Adrenal gland (tissue), 12 donors: Measurements from ENCODE around the gene TRMU. TPM values are rescaled to one million over a fixed set of nuclear protein-coding genes. Genes with fewer than 3 reads are reported as not detected.
A peak's percentile ranks its signal among the peaks of the same experiment; 100 is the strongest.

Experiments used
- DNase-seq, 7 donors: peaks; one replicate each; pipeline ENCODE4 v3.0.0-alpha.2; 2019 to 2020
- H3K27ac ChIP-seq, 5 donors: fragments of 200-600 bp; sonication (generic) in 4 of 5; 1 replicate in 3 of 5; 2 replicates in 2 of 5; pipeline versions ENCODE4 v1.5.1 to v1.8.0; 2016 to 2020; ENCODE audit warnings: mild to moderate bottlenecking in 1 of 5
- H3K27me3 ChIP-seq: fragments of 200-600 bp; 2 replicates; pipeline ENCODE4 v1.8.0; 2021
- H3K36me3 ChIP-seq, 2 donors: fragments of 200-600 bp; replicated peaks in 1 of 2; 1 replicate in 1 of 2; 2 replicates in 1 of 2; pipeline versions ENCODE4 v1.5.1 to v1.8.0; 2018 to 2022
- H3K4me1 ChIP-seq, 2 donors: fragments of 200-600 bp; replicated peaks in 1 of 2; 1 replicate in 1 of 2; 2 replicates in 1 of 2; pipeline versions ENCODE4 v1.5.1 to v1.8.0; 2018 to 2021
- H3K4me3 ChIP-seq, 4 donors: fragments of 200-600 bp; sonication (generic) in 3 of 4; one replicate each; pipeline ENCODE4 v1.5.1; 2016 to 2018
- H3K9me3 ChIP-seq, 3 donors: fragments of 200-600 bp; sonication (generic) in 1 of 3; replicated peaks in 1 of 3; 1 replicate in 2 of 3; 2 replicates in 1 of 3; pipeline versions ENCODE4 v1.5.1 to v1.8.0; 2016 to 2021
- CTCF ChIP-seq, 6 experiments: fragments of 450-650 bp in 4 of 6; fragments of 200-600 bp in 2 of 6; sonication (generic) in 1 of 6; IDR thresholded peaks; 1 replicate in 5 of 6; 2 replicates in 1 of 6; pipeline versions ENCODE4 v1.5.1 to v1.8.0; 2016 to 2021; ENCODE audit warnings: antibody characterized with exemption in 6 of 6, mild to moderate bottlenecking in 2 of 6, moderate library complexity in 1 of 6
- POLR2A ChIP-seq, 2 donors: fragments of 450-650 bp; IDR thresholded peaks; one replicate each; pipeline ENCODE4 v1.6.1; 2017; ENCODE audit warnings: antibody characterized with exemption in 2 of 2, mild to moderate bottlenecking in 2 of 2, moderate library complexity in 1 of 2
- WGBS, 4 donors: extraction: QIAGEN DNeasy Blood & Tissue Kit in 2 of 4; methylation state at CpG; one replicate each; pipeline versions ENCODE4 v1.1.5 to v1.1.7; 2013 to 2017; 5-methylcytosine and 5-hydroxymethylcytosine counted together
- intact Hi-C, 2 donors: fragments of 100-400 bp; cut with DNase I; formaldehyde crosslinking; loops; one replicate each; pipeline versions ENCODE4 v1.14.1 to v1.15.0; 2022 to 2023
- polyA plus RNA-seq, 3 donors: library from polyadenylated mRNA; stranded (reverse); fragments of 200-250 nt in 2 of 3; fragments of 350-450 nt in 1 of 3; fragmentation: Illumina TruSeq in 1 of 3; extraction: RNeasy Lipid Tissue Mini Kit (QIAGEN cat#74804) in 1 of 3; gene quantifications; one replicate each; pipeline ENCODE4 v1.2.3, GENCODE V29; 2013 to 2014
- total RNA-seq, 9 donors: library from RNA; depleted of rRNA in 4 of 9; stranded (reverse); fragments of >200 nt in 4 of 9; fragments of 120-200 nt in 1 of 9; fragmentation: NEBNext Ultra II Directional in 1 of 9; extraction: Animal tissue kit (Norgen Biotek cat#: 25700) in 1 of 9; gene quantifications; one replicate each; pipeline versions ENCODE4 v1.1.0 to v1.2.4, GENCODE V29; 2013 to 2023
- donor health status: healthy with polysubstance abuse.
- donor health status: Bipolar disorder and iron deficiency.
- donor health status: DM: yes; HTN: yes; CAD: no.
- donor health status: DM: no; HTN: no; CAD: no.
- donor health status: DM: no; HTN: no; CAD: no.
- donor health status: DM: yes; HTN: yes; CAD: no.

Gene TRMU
- total and polyA plus RNA-seq, 12 donors = 20.2 to 107 (median 36.5) TPM

GRCh38 chr22:46379066-46379930, 43.8 kb downstream of the TRMU start:
- Histone ChIP-seq H3K4me3 (no peak overlapping the region), H3K4me1 (peaks cover 6 to 13% of the 10 kb centered on the region in 2 donors), H3K36me3 (no peaks in the 10 kb centered on the region), H3K27me3 (no peaks in the 10 kb centered on the region), H3K9me3 (peaks cover 0 to 7% (median 0%) of the 10 kb centered on the region in 3 donors), H3K27ac (peak overlapping the region in 1 of 5 donors; percentile 94)
- TF ChIP-seq POLR2A (IDR thresholded peaks at IDR 0.05) = no peak
- no peak for TF ChIP-seq CTCF (IDR thresholded peaks at IDR 0.05)
- DNase-seq = no peak
- intact Hi-C loops = no loop called here
- WGBS, 4 donors = 79 to 85% (median 83%) methylated on average over 26 to 29 of the region's 29 CpGs

- Histone ChIP-seq H3K4me1 (peaks cover 6 to 13% of the 10 kb centered on the region in 2 donors), H3K27me3 (no peaks in the 10 kb centered on the region), H3K9me3 (peaks cover 0 to 7% (median 0%) of the 10 kb centered on the region in 3 donors), H3K27ac (no peak overlapping the region), H3K4me3 (no peak overlapping the region), H3K36me3 (no peaks in the 10 kb centered on the region)
- TF ChIP-seq POLR2A (IDR thresholded peaks at IDR 0.05) (no peak), CTCF (IDR thresholded peaks at IDR 0.05) (no peak)
- 81 to 94% (median 84%) methylated on average over 17 to 19 of the region's 19 CpGs for WGBS, 4 donors
- no peak for DNase-seq
- intact Hi-C loops = no loop called here
These were observed 44.6 kb downstream of the TRMU start for GRCh38 chr22:46380069-46380468.

GRCh38 chr22:46380581-46380980, 45.1 kb downstream of the TRMU start:
- Histone ChIP-seq H3K4me3 (no peak overlapping the region), H3K9me3 (peaks cover 0 to 7% (median 0%) of the 10 kb centered on the region in 3 donors), H3K36me3 (no peaks in the 10 kb centered on the region), H3K27me3 (no peaks in the 10 kb centered on the region), H3K4me1 (peaks cover 6 to 13% of the 10 kb centered on the region in 2 donors), H3K27ac (no peak overlapping the region)
- no peak for DNase-seq
- TF ChIP-seq CTCF (IDR thresholded peaks at IDR 0.05) (no peak), POLR2A (IDR thresholded peaks at IDR 0.05) (no peak)
- 78 to 96% (median 88%) methylated on average over 16 to 17 of the region's 17 CpGs for WGBS, 4 donors
- intact Hi-C loops = no loop called here

- intact Hi-C loops = no loop called here
- no peaks in the 10 kb centered on the region for H3K27me3 ChIP-seq
- no peaks in the 10 kb centered on the region for H3K36me3 ChIP-seq
- no peak overlapping the region for H3K27ac ChIP-seq
- peak in 6 of 7 donors; percentile 36 to 72 (median 56) for DNase-seq
- WGBS, 4 donors = 35 to 60% (median 55%) methylated on average over 4 to 5 of the region's 5 CpGs
- TF ChIP-seq POLR2A (IDR thresholded peaks at IDR 0.05) = no peak
- no peak for TF ChIP-seq CTCF (IDR thresholded peaks at IDR 0.05)
- peaks cover 6 to 13% of the 10 kb centered on the region in 2 donors for H3K4me1 ChIP-seq
- H3K4me3 ChIP-seq = no peak overlapping the region
- H3K9me3 ChIP-seq = peaks cover 0 to 3% (median 0%) of the 10 kb centered on the region in 3 donors
These were observed 45.6 kb downstream of the TRMU start for GRCh38 chr22:46381142-46381541.
